HTR-8/SVneo (cell line): ENCODE measurements around the gene PRXL2A.

Experiments used
- DNase-seq: peaks from one replicate; pipeline ENCODE4 v3.0.0; 2011; ENCODE audit warnings: low spot score, mixed read lengths; ENCODE audit not compliant: insufficient read length
- FAIRE-seq: peaks from 2 replicates; lab custom pipeline; 2011; peaks lifted over from hg19 to GRCh38; lab: Jason Lieb, UNC

The PRXL2A gene

GRCh38 chr10:80459047-80459865, 50.9 kb downstream of the PRXL2A start:
- DNase-seq (no peak), FAIRE-seq (no peak)

GRCh38 chr10:80460399-80461207, 52.3 kb downstream of the PRXL2A start:
- no peak for FAIRE-seq
- DNase-seq, result no peak

GRCh38 chr10:80461208-80462183, 53.1 kb downstream of the PRXL2A start:
- no peak for FAIRE-seq
- DNase-seq, result no peak

GRCh38 chr10:80462299-80462980, 54.1 kb downstream of the PRXL2A start:
- DNase-seq (no peak), FAIRE-seq (no peak)

GRCh38 chr10:80462981-80463741, 54.8 kb downstream of the PRXL2A start:
- no peak for DNase-seq
- no peak for FAIRE-seq

GRCh38 chr10:80463868-80464267, 55.5 kb downstream of the PRXL2A start:
- FAIRE-seq, result no peak
- DNase-seq, result no peak

- DNase-seq (no peak), FAIRE-seq (no peak)
These were observed 56.5 kb downstream of the PRXL2A start for GRCh38 chr10:80464557-80465450.

GRCh38 chr10:80465451-80465835, 57.1 kb downstream of the PRXL2A start:
- DNase-seq (no peak), FAIRE-seq (no peak)

- FAIRE-seq (no peak), DNase-seq (no peak)
These were observed 57.7 kb downstream of the PRXL2A start for GRCh38 chr10:80465839-80466590.

- FAIRE-seq (no peak), DNase-seq (no peak)
These were observed 58.5 kb downstream of the PRXL2A start for GRCh38 chr10:80466724-80467326.

- FAIRE-seq (no peak), DNase-seq (no peak)
These were observed 59.7 kb downstream of the PRXL2A start for GRCh38 chr10:80468002-80468401.

- DNase-seq (no peak), FAIRE-seq (no peak)
These were observed 60.6 kb downstream of the PRXL2A start for GRCh38 chr10:80468806-80469421.

GRCh38 chr10:80470266-80470665, 61.9 kb downstream of the PRXL2A start:
- DNase-seq (no peak), FAIRE-seq (no peak)

- FAIRE-seq (no peak), DNase-seq (no peak)
These were observed 62.6 kb downstream of the PRXL2A start for GRCh38 chr10:80471001-80471400.

- FAIRE-seq (no peak), DNase-seq (no peak)
These were observed 63.4 kb downstream of the PRXL2A start for GRCh38 chr10:80471715-80472233.
